ENCODE data around the gene DPEP3. TPM values are rescaled to one million over a fixed set of nuclear protein-coding genes. Genes with fewer than 3 reads are reported as not detected.

The DPEP3 gene
- total RNA-seq, 1 experiment from 2014 or later = 1.6 TPM

GRCh38 chr16:68005211-68005610 is 24.9 kb upstream of the DPEP3 start (continued):
- TF ChIP-seq ZNF512 (CRISPR knock-in tag; IDR thresholded peaks at IDR 0.05; ENCODE audit: borderline replicate concordance) (no peak), GRHL2 (CRISPR knock-in tag; IDR thresholded peaks at IDR 0.05; ENCODE audit: insufficient replicate concordance, severe bottlenecking) (no peak), MYBL2 (CRISPR knock-in tag; IDR thresholded peaks at IDR 0.05) (no peak), ATF1 (CRISPR knock-in tag; IDR thresholded peaks at IDR 0.05) (no peak), MAX (CRISPR knock-in tag; IDR thresholded peaks at IDR 0.05) (no peak), ZNF423 (CRISPR knock-in tag; IDR thresholded peaks at IDR 0.05) (no peak)

- DNase-seq (ENCODE audit: low spot score) (no peak), ATAC-seq (no peak)
- ChIA-PET POLR2A (interaction anchor here (0.8 kb wide), 1 partner anchor 20 kb away, joined by 3 read pairs; the partner anchor contains the start of genes DDX28 and DUS2), CTCF (interaction anchor here (2.0 kb wide), 1 partner anchor 38 kb away, joined by 7 read pairs; no protein-coding TSS in a partner anchor)
- Mint-ChIP-seq H3K27ac (no peak overlapping the region), H3K27me3 (ENCODE audit: low read depth) (no peaks in the 10 kb centered on the region), H3K4me3 (no peak overlapping the region), H3K36me3 (no peaks in the 10 kb centered on the region), H3K4me1 (peaks cover 8% of the 10 kb centered on the region), H3K9me3 (peaks cover 4% of the 10 kb centered on the region)
- TF ChIP-seq FOXJ3 (CRISPR knock-in tag; IDR thresholded peaks at IDR 0.05; ENCODE audit: borderline replicate concordance) = no peak
- TF ChIP-seq RELA (CRISPR knock-in tag; IDR thresholded peaks at IDR 0.05; ENCODE audit: borderline replicate concordance) = no peak
- no peak for TF ChIP-seq CDX4 (CRISPR knock-in tag; IDR thresholded peaks at IDR 0.05; ENCODE audit: borderline replicate concordance)
- no peak for TF ChIP-seq ATF2 (CRISPR knock-in tag; IDR thresholded peaks at IDR 0.05; ENCODE audit: borderline replicate concordance, low read depth)
- TF ChIP-seq USF1 (CRISPR knock-in tag; IDR thresholded peaks at IDR 0.05) = no peak
- TF ChIP-seq IRF2 (CRISPR knock-in tag; IDR thresholded peaks at IDR 0.05; ENCODE audit: borderline replicate concordance, low read depth) = no peak
- TF ChIP-seq NR3C1 (CRISPR knock-in tag; conservative IDR thresholded peaks at IDR 0.05; ENCODE audit: low read depth) = no peak
- no peak for TF ChIP-seq ZNF396 (CRISPR knock-in tag; IDR thresholded peaks at IDR 0.05; ENCODE audit: borderline replicate concordance)
- no peak for TF ChIP-seq CTCF (IDR thresholded peaks at IDR 0.05)
- TF ChIP-seq ZNF281 (CRISPR knock-in tag; IDR thresholded peaks at IDR 0.05) = no peak
- no peak for TF ChIP-seq NR1H2 (CRISPR knock-in tag; IDR thresholded peaks at IDR 0.05)
- TF ChIP-seq CREM (CRISPR knock-in tag; IDR thresholded peaks at IDR 0.05) = no peak
- no peak for TF ChIP-seq STAT6 (CRISPR knock-in tag; conservative IDR thresholded peaks at IDR 0.05; ENCODE audit: low read depth)
- TF ChIP-seq ZNF416 (CRISPR knock-in tag; IDR thresholded peaks at IDR 0.05) = no peak
- TF ChIP-seq MLX (CRISPR knock-in tag; IDR thresholded peaks at IDR 0.05) = no peak
Observed at GRCh38 chr16:68003031-68003430, 22.7 kb upstream of the DPEP3 start.

All from WTC11 (cell line).